ENCODE results near the gene AARSD1.
"Not testable (repeated sequence)": the region's sequence is repeated elsewhere in the genome, so short reads cannot be mapped to it uniquely, and the experiment has no call there.

The AARSD1 gene, protein sequence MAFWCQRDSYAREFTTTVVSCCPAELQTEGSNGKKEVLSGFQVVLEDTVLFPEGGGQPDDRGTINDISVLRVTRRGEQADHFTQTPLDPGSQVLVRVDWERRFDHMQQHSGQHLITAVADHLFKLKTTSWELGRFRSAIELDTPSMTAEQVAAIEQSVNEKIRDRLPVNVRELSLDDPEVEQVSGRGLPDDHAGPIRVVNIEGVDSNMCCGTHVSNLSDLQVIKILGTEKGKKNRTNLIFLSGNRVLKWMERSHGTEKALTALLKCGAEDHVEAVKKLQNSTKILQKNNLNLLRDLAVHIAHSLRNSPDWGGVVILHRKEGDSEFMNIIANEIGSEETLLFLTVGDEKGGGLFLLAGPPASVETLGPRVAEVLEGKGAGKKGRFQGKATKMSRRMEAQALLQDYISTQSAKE

DNA sequence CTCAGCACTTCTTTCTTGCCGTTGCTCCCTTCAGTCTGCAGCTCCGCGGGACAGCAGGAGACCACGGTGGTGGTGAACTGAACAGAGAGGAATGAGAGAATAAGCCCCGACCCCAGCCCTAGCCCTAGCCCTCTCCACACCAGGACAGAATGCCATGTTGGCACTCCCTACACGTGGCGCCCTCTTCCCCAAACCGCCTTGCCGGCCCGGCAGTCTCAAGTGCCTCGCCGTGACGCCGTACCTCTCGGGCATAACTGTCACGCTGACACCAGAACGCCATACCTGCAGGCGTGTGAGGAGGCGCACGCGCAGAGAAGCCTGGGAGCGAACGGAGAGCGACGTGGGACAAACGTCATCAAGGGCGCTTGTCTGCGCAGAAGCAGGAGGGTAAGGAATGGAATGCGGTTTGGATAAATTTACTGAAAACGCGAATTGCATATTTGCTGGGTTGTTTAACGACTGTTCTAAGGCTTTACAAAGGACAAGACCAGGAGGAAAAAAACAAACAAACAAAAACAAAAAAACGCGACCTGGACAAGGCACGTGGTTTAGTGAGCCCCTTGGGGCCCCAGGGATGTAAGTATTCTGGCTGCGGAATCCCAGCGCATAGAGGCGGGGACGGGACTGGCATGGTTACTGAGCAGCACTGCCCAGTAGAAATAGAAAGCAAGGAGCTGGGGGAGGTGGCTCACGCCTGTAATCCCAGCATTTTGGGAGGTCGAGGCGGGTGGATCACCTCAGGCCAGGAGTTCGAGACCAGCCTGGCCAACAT is at the start of gene AARSD1:
AARSD1 (minus strand) TSS at position 294 of the 772 bp plus-strand sequence; CDS start at position 280, 14 bp downstream.
- peak; percentile 98 to 100 for ATAC-seq

DNA sequence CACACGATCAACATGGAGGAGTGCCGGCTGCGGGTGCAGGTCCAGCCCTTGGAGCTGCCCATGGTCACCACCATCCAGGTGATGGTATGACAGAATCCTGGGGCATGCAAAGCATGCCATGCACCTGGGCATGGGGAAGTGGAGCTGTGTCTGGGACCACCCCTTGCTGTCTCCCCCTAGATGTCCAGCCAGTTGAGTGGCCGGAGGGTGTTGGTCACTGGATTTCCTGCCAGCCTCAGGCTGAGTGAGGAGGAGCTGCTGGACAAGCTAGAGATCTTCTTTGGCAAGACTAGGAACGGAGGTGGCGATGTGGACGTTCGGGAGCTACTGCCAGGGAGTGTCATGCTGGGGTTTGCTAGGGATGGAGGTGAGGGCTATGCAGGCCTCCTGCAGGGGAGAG is 49.0 kb upstream of the AARSD1 start:
- no peak for ATAC-seq

DNA sequence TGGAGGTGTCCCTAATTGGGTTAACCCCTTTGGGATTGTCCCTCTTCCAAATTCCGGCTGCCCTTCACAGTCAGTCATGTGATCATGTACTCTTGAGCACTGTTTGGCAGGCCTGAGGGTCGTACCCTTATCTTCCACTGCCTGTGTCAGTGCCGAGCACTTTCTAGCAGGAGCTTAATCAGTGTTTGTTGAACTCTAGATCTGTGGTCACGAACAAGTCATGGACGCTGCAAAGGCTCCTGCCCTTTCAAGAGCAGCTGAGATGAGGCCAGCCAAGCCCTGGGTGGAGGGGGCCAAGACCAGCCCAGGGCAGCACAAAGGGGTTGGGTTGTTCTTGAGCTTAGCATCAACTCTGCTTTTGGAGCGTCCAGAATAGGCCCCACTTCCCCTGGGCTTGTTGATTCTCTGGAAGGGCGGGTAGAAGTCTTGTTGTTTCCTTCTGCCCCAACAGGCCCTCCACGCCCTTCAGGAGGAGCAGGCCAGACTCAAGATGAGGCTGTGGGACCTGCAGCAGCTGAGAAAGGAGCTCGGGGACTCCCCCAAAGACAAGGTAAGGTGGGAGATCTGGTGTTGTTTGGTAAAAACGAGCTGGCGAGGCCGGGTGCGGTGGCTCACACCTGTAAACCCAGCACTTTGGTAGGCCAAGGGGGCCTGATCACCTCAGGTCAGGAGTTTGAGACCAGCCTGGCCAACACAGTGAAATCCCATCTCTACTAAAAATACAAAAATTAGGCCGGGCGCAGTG is 47.6 kb upstream of the AARSD1 start:
- no peak for ATAC-seq

DNA sequence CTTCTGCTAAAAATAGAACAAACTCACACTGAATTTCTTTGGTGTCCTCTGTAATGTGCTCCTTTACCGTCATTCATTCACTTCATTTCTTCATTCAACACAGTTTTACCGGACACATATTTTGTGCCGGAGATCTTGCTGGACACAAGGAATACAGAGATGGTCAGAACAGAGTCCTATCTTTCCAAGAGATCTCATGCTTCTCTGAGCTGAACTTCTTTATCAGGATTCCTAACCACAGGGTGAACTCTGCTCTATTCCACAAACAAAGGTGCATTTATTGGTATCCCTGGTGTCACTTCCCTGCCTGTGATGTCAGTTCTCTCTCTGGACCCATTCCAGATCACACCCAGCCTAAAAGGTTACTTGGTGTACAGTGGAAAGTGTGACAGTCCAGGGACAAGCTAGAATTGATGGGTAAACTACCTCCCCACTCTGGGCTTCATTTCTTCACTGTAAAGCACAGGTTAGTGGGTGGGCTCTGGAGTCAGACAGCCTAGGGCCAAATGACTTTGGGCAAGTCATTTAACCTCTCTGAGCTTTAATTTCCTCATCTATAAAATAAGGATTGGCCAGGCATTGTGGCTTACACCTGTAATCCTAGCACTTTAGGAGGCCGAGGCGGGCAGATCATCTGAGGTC is 46.5 kb upstream of the AARSD1 start:
- no peak for ATAC-seq

DNA sequence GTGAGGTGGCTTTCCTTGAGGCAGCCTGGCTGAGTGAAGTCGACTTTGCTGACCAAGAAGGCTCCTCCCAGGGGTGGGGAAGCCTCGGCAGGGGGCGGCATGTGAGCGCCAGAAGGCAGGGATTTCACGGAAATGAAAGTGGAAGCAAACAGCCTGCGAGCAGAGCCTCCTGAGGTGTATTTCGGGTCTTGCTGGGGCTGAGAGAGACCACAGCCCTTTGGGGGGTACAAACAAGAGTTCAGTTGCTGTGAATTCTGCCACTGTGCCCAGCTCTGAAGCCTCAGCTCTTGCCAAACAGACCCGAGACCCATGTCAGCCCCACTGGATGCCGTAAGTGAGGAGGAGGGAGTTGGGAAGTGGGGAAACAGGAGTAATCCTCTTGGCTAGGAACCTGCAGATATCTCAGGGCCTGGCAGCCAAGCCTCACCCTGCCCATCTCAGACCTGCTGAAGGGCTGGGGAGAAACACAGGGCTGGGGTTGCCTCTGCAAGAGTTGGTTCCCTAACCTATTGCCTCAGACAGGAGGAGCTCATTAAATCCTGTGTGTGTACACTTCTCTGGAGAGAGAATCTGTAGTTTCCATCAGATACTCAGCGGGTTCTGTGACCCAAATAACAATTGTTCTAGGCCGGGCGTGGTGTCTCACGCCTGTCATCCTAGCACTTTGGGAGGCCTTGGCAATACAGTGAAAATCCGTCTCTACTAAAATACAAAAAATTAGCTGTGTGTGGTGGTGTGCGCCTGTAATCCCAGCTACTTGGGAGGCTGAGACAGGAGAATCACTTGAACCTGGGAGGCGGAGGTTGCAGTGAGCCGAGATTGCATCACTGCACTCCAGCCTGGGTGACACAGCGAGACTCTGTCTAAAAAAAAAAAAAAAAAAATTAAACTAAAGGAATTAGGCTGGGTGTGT is 42.6 kb upstream of the AARSD1 start, which contains the start of gene IFI35:
IFI35 (plus strand) TSS at position 146 of the 913 bp plus-strand sequence; CDS start at position 310, 164 bp downstream.
- ATAC-seq: peak; percentile 98

DNA sequence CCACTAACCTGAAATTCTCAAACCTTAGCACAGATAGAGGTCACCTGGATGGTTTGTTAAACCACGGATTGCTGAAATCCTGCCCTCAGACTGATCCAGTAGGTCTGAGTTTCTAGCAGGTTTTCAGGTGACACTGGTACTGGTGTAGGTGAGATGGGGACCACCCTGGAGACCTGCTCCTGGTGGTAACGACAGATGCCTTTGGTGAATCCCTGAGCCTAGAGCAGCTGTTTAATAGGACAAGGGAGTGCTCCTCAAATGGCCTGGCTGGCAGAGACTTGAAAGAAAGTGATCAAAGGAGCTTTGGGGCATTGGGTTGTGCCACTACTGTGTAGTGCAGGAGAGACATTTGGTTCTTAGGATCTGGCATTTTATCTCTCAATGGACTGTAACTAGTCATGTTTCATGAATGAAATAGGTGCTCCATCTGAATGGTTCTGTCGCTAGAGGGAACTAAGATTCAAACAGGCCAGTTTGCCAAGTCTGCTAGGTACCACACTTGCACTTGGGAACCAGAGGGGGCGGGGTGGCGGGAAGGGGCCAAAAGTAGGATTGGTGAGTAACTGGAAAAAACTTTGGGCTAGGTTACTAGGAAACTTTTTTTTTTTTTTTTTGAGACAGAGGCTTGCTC is 39.4 kb upstream of the AARSD1 start:
- no peak for ATAC-seq

DNA sequence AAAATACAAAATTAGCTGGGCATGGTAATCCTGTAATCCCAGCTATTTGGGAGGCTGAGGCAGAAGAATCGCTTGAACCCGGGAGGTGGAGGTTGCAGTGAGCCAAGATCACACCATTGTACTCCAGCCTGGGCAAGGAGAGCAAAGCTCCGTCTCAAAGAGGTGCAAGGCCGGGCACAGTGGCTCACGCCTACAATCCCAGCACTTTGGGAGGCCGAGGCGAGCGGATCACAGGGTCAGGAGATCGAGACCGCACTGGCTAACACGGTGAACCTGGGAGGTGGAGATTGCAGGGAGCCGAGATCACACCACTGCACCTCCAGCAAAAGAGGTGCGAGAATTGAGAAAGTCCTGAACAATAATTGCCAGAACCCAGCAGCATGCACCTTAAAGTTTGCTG is 36.6 kb upstream of the AARSD1 start:
- ATAC-seq: not testable (repeated sequence)

DNA sequence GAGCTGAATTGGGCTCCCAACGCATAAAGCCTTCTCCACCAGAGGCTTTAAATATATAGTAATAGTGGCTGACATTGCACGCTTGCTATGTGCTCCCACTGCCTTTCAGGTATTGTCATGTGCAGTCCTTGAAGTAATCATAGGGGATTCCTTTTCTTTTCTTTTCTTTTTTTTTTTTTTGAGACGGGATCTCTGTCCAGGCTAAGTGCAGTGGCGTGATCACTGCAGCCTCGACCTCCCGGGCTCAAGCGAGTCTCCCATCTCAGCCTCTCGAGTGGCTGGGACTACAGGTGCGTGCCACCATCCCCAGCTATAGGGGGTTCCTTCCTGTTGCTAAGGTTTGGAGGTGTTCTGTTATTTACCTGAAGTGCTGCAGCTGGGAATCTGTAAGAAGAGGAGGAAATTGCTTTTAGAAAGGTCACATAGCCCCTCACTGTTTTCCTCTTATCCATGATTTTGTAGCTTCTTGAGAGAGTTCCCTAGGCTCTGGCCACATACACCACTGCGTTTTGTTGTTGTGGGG is 34.8 kb upstream of the AARSD1 start:
- no peak for ATAC-seq

DNA sequence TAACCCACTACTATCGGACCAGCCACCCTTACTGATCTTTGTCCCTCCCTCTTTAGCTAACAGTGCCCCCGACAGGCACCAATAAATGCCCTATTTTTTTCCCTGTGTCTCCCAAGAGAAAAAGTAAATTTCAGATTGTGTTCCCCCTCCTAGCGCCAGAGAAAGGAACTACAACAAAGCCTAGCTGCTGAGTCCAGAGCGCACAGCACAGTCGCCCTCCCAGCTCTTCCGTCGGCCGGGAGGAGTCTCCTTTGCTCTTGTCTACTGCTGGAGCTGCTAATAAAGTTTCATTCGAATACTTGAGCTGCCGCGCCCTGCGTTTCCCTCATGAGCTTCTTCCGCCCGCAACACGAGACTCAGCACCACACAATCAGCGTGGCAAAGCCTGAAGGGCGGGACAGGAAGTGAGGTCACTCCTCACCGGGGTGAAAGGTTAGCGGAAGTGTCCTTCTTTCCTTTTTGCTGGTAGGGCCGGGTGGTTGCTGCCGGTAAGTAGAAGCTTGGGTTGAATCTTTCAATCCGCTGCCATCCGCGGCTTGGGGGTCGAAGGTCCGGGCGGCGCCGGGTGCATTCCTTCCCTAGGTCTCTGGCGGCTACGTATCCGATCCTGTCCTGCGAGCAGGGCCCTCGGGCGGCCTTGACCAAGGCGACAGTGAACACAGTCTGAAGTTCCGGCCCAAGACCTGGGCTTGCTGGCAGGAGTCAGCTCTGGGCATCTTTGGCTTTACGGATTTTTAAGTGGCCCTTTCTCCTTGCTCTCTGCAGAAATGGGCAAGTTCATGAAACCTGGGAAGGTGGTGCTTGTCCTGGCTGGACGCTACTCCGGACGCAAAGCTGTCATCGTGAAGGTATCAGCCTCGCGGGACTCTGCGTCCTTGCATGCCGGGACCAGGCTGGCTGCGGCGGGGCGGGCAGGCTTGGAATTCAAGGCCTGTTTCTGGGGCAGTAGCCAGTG is 34.0 kb upstream of the AARSD1 start, which contains the start of gene RPL27:
RPL27 (plus strand) TSS at position 436 of the 955 bp plus-strand sequence; CDS start at position 768, 332 bp downstream.
- peak; percentile 96 to 97 for ATAC-seq

DNA sequence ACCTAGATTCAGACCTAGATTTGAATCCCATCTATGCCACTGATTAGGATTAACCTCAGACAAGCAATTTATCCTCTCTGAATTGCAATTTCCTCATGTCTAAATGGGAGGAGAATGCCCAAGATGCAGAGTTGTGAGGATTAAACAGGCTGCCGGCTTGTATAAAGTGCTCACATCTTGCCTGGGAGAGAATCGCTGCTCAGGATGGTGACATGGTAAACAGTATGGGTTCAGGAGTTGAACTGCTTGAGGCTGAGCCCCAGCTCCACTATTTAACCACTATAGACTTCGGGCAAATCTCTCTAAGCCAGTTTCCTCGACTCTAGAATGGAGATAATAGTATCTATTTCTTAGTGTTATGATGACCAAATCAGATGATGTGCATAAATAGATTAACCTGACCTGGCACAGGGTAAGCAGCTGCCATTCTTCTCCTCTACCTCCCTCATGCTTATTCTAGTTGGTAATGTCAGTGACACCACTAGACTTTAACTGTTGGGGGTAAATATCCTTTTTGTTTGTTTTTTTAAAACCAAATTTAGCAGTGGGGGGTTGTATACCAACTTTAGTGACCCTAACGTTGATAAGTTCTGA is 33.2 kb upstream of the AARSD1 start:
- no peak for ATAC-seq

DNA sequence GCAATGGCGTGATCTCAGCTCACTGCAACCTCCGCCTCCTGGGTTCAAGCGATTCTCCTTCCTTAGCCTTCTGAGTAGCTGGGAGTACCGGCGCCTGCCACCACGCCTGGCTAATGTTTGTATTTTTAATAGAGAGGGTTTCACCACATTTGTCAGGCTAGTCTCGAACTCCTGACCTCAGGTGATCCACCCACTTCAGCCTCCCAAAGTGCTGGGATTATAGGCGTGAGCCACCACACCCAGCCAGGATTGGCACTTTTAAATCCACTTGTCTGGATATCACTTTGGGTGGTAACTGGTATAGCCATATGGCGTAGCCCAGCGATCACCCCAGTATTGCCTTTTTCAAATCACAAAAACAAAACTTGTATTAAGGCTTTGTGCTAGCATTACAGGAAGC is 29.7 kb upstream of the AARSD1 start:
- ATAC-seq: not testable (repeated sequence)

DNA sequence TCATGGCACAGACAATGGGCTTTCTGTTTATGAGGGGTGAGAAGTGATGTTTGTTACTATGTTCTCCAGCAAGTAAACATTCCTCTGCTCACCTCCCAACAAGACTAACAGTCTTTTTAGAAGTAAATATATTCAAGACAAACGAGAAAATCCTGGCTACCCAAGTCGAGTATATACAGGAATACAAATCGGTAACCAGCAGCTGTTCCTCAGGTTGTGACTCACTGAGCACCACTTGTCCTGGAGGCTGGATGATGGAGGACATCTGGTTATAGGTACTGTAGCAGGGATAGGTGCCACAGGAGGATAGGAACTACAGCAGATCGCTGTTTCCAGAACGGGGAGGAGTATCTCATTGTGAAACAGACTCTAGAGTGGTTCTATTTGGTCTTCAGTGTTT is 28.6 kb upstream of the AARSD1 start:
- no peak for ATAC-seq

DNA sequence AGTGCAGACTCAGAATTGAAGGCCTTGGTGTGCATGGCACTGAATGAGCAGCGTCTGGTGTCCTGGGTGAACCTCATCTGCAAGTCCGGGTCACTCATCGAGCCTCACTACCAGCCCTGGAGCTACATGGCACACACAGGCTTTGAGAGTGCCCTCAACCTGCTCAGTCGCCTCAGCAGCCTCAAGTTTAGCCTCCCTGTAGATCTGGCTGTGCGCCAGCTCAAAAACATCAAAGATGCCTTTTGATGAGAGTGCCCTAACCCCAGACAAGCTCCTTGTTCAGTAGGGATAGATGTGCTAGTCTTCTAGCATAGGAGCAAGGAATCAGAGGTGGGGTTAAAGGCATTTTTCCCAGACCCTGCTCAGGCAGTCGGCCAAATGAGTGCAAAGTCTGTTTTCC is 27.2 kb upstream of the AARSD1 start:
- ATAC-seq: no peak

DNA sequence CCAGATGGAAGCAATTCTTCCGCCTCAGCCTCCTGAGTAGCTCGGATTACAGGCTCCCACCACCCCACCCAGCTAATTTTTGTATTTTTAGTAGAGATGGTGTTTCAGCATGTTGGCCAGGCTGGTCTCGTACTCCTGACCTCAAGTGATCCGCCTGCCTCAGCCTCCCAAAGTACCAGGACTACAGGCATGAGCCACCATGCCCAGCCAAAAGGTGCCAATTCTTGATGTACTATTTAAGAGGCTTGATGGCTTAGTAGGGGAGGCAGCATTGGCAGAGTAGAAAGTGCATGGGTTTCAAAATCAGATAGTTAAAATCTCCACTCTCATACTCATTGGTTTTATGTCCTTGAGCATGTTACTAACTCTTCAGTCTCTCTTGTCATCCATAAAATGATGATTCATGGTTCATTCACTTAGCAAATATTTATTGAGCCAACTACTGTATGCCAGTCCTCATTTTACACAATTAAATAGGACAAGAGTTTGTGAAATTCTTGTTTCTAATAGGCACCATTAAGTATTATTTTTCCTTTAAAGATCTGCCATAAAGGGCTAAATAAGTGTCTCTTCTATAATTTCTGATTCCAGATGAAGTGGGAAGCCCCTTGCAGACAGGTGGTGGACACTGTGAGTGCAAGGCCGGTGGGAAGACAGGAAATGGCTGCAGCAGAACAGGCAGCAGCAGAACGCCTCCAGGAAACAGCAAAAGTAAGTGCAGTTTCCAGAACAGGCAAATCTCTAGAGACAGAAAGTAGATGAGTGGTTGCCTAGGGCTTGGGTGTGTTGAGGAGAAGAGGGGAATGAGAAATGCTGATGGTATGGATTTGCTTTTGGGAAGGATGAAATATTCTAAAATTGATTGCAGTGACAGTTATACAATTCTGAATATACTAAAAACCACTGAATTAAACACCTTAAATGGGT is 25.7 kb upstream of the AARSD1 start:
- ATAC-seq: no peak

DNA sequence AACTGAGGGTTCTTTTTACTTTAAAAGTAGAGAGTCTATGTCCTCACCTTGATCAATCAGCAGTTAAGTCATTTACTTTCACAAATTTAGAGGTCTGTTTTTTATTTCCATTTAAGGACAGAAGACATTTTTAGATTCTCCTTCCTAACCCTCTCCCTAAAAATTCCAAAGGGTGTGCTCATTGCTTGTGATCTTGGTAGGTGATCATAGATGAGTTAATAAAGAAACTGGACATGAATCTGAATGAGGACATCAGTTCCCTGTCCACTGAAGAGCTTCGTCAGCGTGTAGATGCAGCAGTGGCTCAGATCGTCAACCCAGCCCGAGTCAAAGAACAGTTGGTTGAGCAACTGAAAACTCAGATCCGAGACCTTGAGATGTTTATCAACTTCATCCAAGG is 24.9 kb upstream of the AARSD1 start:
- ATAC-seq: no peak

DNA sequence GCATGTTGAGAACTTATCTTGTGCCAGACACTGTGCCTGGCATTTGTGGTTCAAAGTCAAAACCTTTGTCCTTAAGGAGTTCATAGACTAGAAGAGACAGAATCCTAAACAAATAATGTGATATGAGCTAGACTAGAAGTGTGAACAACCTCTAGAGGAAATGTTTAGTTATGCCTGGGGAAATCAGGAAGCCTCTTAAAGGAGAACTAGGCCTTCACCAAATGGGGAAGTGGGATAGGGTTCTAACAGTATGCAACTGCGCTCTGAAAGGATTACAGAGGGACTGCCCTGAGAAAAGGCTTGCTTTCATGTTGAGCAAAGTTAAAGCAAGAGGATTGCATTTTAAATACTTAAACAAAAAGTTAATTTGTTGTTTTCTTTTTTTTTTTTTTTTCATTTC is 21.0 kb upstream of the AARSD1 start:
- no peak for ATAC-seq

DNA sequence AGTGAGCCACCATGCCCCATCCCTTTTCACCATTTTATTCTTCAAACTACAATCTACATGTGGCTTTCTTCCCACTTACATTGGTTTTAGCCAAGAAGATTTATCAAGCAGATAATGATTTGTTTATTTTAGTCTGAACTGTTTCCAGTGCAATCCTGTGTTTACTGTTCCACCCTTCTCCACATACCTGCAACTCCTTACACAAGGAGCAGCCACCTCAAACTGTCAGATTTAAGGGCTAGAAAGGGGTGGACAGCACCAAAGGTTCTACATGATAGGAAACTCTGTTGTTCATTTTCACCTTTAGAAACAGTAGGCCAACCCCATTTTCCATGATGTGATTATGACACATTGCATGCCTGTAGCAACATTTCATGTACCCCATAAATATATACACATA is 18.0 kb upstream of the AARSD1 start:
- ATAC-seq: no peak
